HAP-1 (cell line): Measurements from ENCODE around the gene GRAP.
A peak's percentile ranks its signal among the peaks of the same experiment; 100 is the strongest.
"Not testable (repeated sequence)": the region's sequence is repeated elsewhere in the genome, so short reads cannot be mapped to it uniquely, and the experiment has no call there.

Experiments
- DNase-seq, 2 experiments: peaks; one replicate each; pipeline ENCODE4 v3.0.0-alpha.2; 2016 to 2020; ENCODE audit warnings: low spot score in 2 of 2
- H3K27me3 ChIP-seq: fragments of 250-450 bp; sonication (Bioruptor Pico); 2 replicates; pipeline ENCODE4 v1.5.1; 2020; ENCODE audit warnings: low read depth, mild to moderate bottlenecking, moderate library complexity
- H3K36me3 ChIP-seq: fragments of 250-450 bp; sonication (Bioruptor Pico); replicated peaks from 2 replicates; pipeline ENCODE4 v1.5.1; 2020; ENCODE audit warnings: mild to moderate bottlenecking
- H3K4me1 ChIP-seq: fragments of 250-450 bp; sonication (Bioruptor Pico); 2 replicates; pipeline ENCODE4 v1.5.1; 2020; ENCODE audit warnings: mild to moderate bottlenecking
- H3K4me3 ChIP-seq: fragments of 250-450 bp; sonication (Bioruptor Pico); 2 replicates; pipeline ENCODE4 v1.5.1; 2020; ENCODE audit warnings: mild to moderate bottlenecking, moderate library complexity
- H3K9me3 ChIP-seq: fragments of 250-450 bp; sonication (Bioruptor Pico); 2 replicates; pipeline ENCODE4 v1.5.1; 2020; ENCODE audit warnings: mild to moderate bottlenecking, moderate library complexity
- in situ Hi-C: fragments of 300-500 bp; cut with MboI; formaldehyde crosslinking; loops from 3 replicates; pipeline ENCODE4 v1.14.3; 2020; ENCODE audit warnings: low sequenced_read_pairs, inconsistent platforms, mixed read lengths

Gene GRAP

GRCh38 chr17:19046782-19047375 lies at the start of gene GRAP:
Gene GRAP, minus strand, starts transcription at chr17:19046957. Its CDS starts 31 bp downstream, at chr17:19046926.
- H3K9me3 ChIP-seq, in situ Hi-C loops, H3K4me1 ChIP-seq, H3K4me3 ChIP-seq, H3K36me3 ChIP-seq, DNase-seq, H3K27me3 ChIP-seq: not testable (repeated sequence)

GRCh38 chr17:19093684-19094438 lies 47.1 kb upstream of the GRAP start:
- H3K36me3 ChIP-seq, in situ Hi-C loops: not testable (repeated sequence)

GRCh38 chr17:19092737-19093683 lies 46.3 kb upstream of the GRAP start:
- H3K27me3 ChIP-seq, H3K4me1 ChIP-seq, H3K4me3 ChIP-seq, H3K36me3 ChIP-seq, DNase-seq, H3K9me3 ChIP-seq, in situ Hi-C loops: not testable (repeated sequence)

More at GRCh38 chr17:19093684-19094438, 47.1 kb upstream of the GRAP start:
- not testable (repeated sequence) for H3K9me3 ChIP-seq, H3K4me3 ChIP-seq, H3K4me1 ChIP-seq, DNase-seq, H3K27me3 ChIP-seq

- H3K4me3 ChIP-seq, H3K4me1 ChIP-seq, in situ Hi-C loops, H3K27me3 ChIP-seq, DNase-seq, H3K9me3 ChIP-seq, H3K36me3 ChIP-seq: not testable (repeated sequence)
These were observed 43.5 kb upstream of the GRAP start for GRCh38 chr17:19090058-19090772.

- DNase-seq = peak in 1 of 2 experiments; percentile 42
- H3K4me1 ChIP-seq, H3K27me3 ChIP-seq, H3K36me3 ChIP-seq, in situ Hi-C loops, H3K4me3 ChIP-seq, H3K9me3 ChIP-seq: not testable (repeated sequence)
These were observed 42.3 kb upstream of the GRAP start for GRCh38 chr17:19088804-19089685.

GRCh38 chr17:19077386-19077785 lies 30.6 kb upstream of the GRAP start:
- H3K27me3 ChIP-seq, H3K4me3 ChIP-seq, H3K4me1 ChIP-seq, DNase-seq, H3K9me3 ChIP-seq, in situ Hi-C loops, H3K36me3 ChIP-seq: not testable (repeated sequence)

GRCh38 chr17:19076398-19077192 lies 29.8 kb upstream of the GRAP start:
- not testable (repeated sequence) for H3K36me3 ChIP-seq

GRCh38 chr17:19070318-19071168 lies 23.8 kb upstream of the GRAP start:
- H3K4me3 ChIP-seq, H3K4me1 ChIP-seq, H3K36me3 ChIP-seq, in situ Hi-C loops, DNase-seq, H3K9me3 ChIP-seq, H3K27me3 ChIP-seq: not testable (repeated sequence)

More at GRCh38 chr17:19076398-19077192, 29.8 kb upstream of the GRAP start:
- H3K27me3 ChIP-seq, in situ Hi-C loops, H3K9me3 ChIP-seq, H3K4me3 ChIP-seq, H3K4me1 ChIP-seq: not testable (repeated sequence)
- peak in 1 of 2 experiments; percentile 73 for DNase-seq

GRCh38 chr17:19064378-19064777 lies 17.6 kb upstream of the GRAP start:
- in situ Hi-C loops, H3K27me3 ChIP-seq, H3K36me3 ChIP-seq, H3K4me3 ChIP-seq, H3K4me1 ChIP-seq, H3K9me3 ChIP-seq: not testable (repeated sequence)
- peak in 1 of 2 experiments; percentile 9 for DNase-seq

- in situ Hi-C loops, H3K36me3 ChIP-seq, H3K9me3 ChIP-seq, H3K4me1 ChIP-seq, H3K4me3 ChIP-seq, H3K27me3 ChIP-seq: not testable (repeated sequence)
- DNase-seq = peak in 1 of 2 experiments; percentile 97
These were observed 16.7 kb upstream of the GRAP start for GRCh38 chr17:19063326-19063956.

- H3K27me3 ChIP-seq, H3K4me3 ChIP-seq, H3K36me3 ChIP-seq, DNase-seq, H3K9me3 ChIP-seq, H3K4me1 ChIP-seq, in situ Hi-C loops: not testable (repeated sequence)
These were observed 16.1 kb upstream of the GRAP start for GRCh38 chr17:19062718-19063325.
